ENCODE results near the gene AKR1C2. TPM values are rescaled to one million over a fixed set of nuclear protein-coding genes. Genes with fewer than 3 reads are reported as not detected.
"Not testable (repeated sequence)": the region's sequence is repeated elsewhere in the genome, so short reads cannot be mapped to it uniquely, and the experiment has no call there.

AKR1C2 gene
- total RNA-seq, 2 experiments from 2014 or later, result not detected

GRCh38 chr10:4945766-4946717 lies 57.6 kb downstream of the AKR1C2 start:
- Histone ChIP-seq H3K4me3 (ENCODE audit: low read depth, low read length, poor library complexity, severe bottlenecking) (no peak overlapping the region), H3K79me2 (ENCODE audit: insufficient read depth, low read depth, low read length) (no peaks in the 10 kb centered on the region), H4K20me1 (ENCODE audit: insufficient read depth, low read length) (no peaks in the 10 kb centered on the region), H3K4me2 (ENCODE audit: low read length) (no peak overlapping the region), H3K9me2 (ENCODE audit: insufficient read depth, low read length) (no peaks in the 10 kb centered on the region), H3K9me3 (ENCODE audit: low read length) (no peaks in the 10 kb centered on the region), H2AFZ (ENCODE audit: low read length) (no peak overlapping the region), H3K4me1 (ENCODE audit: insufficient read depth, low read length, poor library complexity, severe bottlenecking) (no peaks in the 10 kb centered on the region), H3K27ac (ENCODE audit: low read depth, low read length, poor library complexity, severe bottlenecking) (no peak overlapping the region), H3K36me3 (ENCODE audit: insufficient read depth, low read length) (no peaks in the 10 kb centered on the region)
- ChIA-PET CTCF (ENCODE audit: unreplicated experiment) (no interaction called here), POLR2A (no interaction called here)
- intact Hi-C loops (cut with micrococcal nuclease; ENCODE audit: unreplicated experiment), result no loop called here
- no TSS peak for BruUV-seq (replicated peaks)
- TF ChIP-seq EZH2phosphoT487 (IDR thresholded peaks at IDR 0.05; ENCODE audit: borderline replicate concordance, low read depth, low read length), result no peak
- TF ChIP-seq, protein P1, sequence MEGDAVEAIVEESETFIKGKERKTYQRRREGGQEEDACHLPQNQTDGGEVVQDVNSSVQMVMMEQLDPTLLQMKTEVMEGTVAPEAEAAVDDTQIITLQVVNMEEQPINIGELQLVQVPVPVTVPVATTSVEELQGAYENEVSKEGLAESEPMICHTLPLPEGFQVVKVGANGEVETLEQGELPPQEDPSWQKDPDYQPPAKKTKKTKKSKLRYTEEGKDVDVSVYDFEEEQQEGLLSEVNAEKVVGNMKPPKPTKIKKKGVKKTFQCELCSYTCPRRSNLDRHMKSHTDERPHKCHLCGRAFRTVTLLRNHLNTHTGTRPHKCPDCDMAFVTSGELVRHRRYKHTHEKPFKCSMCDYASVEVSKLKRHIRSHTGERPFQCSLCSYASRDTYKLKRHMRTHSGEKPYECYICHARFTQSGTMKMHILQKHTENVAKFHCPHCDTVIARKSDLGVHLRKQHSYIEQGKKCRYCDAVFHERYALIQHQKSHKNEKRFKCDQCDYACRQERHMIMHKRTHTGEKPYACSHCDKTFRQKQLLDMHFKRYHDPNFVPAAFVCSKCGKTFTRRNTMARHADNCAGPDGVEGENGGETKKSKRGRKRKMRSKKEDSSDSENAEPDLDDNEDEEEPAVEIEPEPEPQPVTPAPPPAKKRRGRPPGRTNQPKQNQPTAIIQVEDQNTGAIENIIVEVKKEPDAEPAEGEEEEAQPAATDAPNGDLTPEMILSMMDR (conservative IDR thresholded peaks at IDR 0.05; ENCODE audit: low read length), result no peak
- no peak for DNase-seq (ENCODE audit: low spot score)

GRCh38 chr10:4944841-4945240 lies 58.8 kb downstream of the AKR1C2 start:
- Histone ChIP-seq H4K20me1 (ENCODE audit: insufficient read depth, low read length) (no peaks in the 10 kb centered on the region), H3K36me3 (ENCODE audit: insufficient read depth, low read length) (no peaks in the 10 kb centered on the region), H3K27ac (ENCODE audit: low read depth, low read length, poor library complexity, severe bottlenecking) (no peak overlapping the region), H3K4me3 (ENCODE audit: low read depth, low read length, poor library complexity, severe bottlenecking) (no peak overlapping the region), H3K4me1 (ENCODE audit: insufficient read depth, low read length, poor library complexity, severe bottlenecking) (no peaks in the 10 kb centered on the region), H3K9me2 (ENCODE audit: insufficient read depth, low read length) (no peaks in the 10 kb centered on the region), H2AFZ (ENCODE audit: low read length) (no peak overlapping the region), H3K4me2 (ENCODE audit: low read length) (no peak overlapping the region), H3K79me2 (ENCODE audit: insufficient read depth, low read depth, low read length) (no peaks in the 10 kb centered on the region), H3K9me3 (ENCODE audit: low read length) (no peaks in the 10 kb centered on the region)
- no peak for TF ChIP-seq EZH2phosphoT487 (IDR thresholded peaks at IDR 0.05; ENCODE audit: borderline replicate concordance, low read depth, low read length)
- TF ChIP-seq, protein P1 (conservative IDR thresholded peaks at IDR 0.05; ENCODE audit: low read length), result no peak
- BruUV-seq (replicated peaks), result no TSS peak
- ChIA-PET POLR2A (no interaction called here), CTCF (ENCODE audit: unreplicated experiment) (no interaction called here)
- no peak for DNase-seq (ENCODE audit: low spot score)
- intact Hi-C loops (cut with micrococcal nuclease; ENCODE audit: unreplicated experiment), result no loop called here

DNA sequence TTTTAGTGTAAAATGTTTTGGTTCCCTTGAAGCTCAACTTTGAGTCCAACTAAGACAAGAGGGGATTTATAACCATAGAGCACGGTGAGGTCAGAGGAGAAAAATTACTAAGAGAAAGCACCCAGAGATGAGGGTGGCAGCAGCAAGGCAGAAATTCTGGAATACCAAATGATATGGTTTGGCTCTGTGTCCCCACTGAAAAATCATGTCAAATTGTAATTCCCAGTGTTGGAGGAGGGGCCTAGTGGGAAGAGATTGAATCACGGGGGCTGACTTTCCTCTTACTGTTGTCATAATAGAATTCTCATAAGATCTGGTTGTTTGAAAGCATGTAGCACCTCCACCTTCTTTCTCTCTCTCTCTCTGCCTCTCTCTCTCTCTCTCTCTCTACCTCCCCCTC lies 59.8 kb downstream of the AKR1C2 start:
- H3K4me1 ChIP-seq (ENCODE audit: insufficient read depth, low read length, poor library complexity, severe bottlenecking), result no peaks in the 10 kb centered on the region
- H3K36me3 ChIP-seq (ENCODE audit: insufficient read depth, low read length), result no peaks in the 10 kb centered on the region
- no peak for DNase-seq (ENCODE audit: low spot score)
- H3K79me2 ChIP-seq (ENCODE audit: insufficient read depth, low read depth, low read length), result no peaks in the 10 kb centered on the region
- TF ChIP-seq, protein P1 (conservative IDR thresholded peaks at IDR 0.05; ENCODE audit: low read length), result no peak
- no peak for TF ChIP-seq EZH2phosphoT487 (IDR thresholded peaks at IDR 0.05; ENCODE audit: borderline replicate concordance, low read depth, low read length)
- ChIA-PET CTCF (ENCODE audit: unreplicated experiment) (no interaction called here), POLR2A (no interaction called here)
- BruUV-seq (replicated peaks), result no TSS peak
- H3K9me3 ChIP-seq (ENCODE audit: low read length), result no peaks in the 10 kb centered on the region
- H3K27ac ChIP-seq (ENCODE audit: low read depth, low read length, poor library complexity, severe bottlenecking), result no peak overlapping the region
- intact Hi-C loops (cut with micrococcal nuclease; ENCODE audit: unreplicated experiment), result no loop called here
- H2AFZ ChIP-seq (ENCODE audit: low read length), result no peak overlapping the region
- no peak overlapping the region for H3K4me3 ChIP-seq (ENCODE audit: low read depth, low read length, poor library complexity, severe bottlenecking)
- H4K20me1 ChIP-seq (ENCODE audit: insufficient read depth, low read length), result no peaks in the 10 kb centered on the region
- H3K9me2 ChIP-seq (ENCODE audit: insufficient read depth, low read length), result no peaks in the 10 kb centered on the region
- H3K4me2 ChIP-seq (ENCODE audit: low read length), result no peak overlapping the region

DNA sequence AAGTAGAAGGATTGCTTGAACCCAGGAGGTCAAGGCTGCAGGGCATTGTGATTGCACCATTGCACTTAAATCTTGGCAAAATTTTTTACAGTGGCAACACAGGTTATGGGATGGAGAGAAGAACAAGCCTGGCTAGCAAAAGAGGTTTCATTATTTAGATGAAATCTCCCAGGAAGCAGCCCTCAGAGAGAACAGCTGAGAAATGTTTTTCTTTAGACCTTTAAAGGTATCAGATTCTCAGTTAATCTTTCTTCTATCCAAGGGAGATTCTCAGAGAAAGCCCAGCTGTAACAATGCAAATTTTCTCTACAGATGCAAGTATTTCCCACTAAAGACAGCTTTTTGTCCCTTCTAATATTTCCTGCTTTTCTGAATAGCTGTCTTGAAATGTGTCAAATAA lies 60.2 kb downstream of the AKR1C2 start:
- H3K27ac ChIP-seq (ENCODE audit: low read depth, low read length, poor library complexity, severe bottlenecking); intact Hi-C loops (cut with micrococcal nuclease; ENCODE audit: unreplicated experiment); DNase-seq (ENCODE audit: low spot score); H3K4me3 ChIP-seq (ENCODE audit: low read depth, low read length, poor library complexity, severe bottlenecking); BruUV-seq (replicated peaks); H3K9me2 ChIP-seq (ENCODE audit: insufficient read depth, low read length); H3K36me3 ChIP-seq (ENCODE audit: insufficient read depth, low read length); H3K4me1 ChIP-seq (ENCODE audit: insufficient read depth, low read length, poor library complexity, severe bottlenecking); H3K79me2 ChIP-seq (ENCODE audit: insufficient read depth, low read depth, low read length); H3K4me2 ChIP-seq (ENCODE audit: low read length); H2AFZ ChIP-seq (ENCODE audit: low read length); H3K9me3 ChIP-seq (ENCODE audit: low read length); POLR2A ChIA-PET; H4K20me1 ChIP-seq (ENCODE audit: insufficient read depth, low read length); CTCF ChIA-PET (ENCODE audit: unreplicated experiment): not testable (repeated sequence)
